Thyroid gland (tissue), 4 donors: ENCODE data around the gene GPR87. TPM values are rescaled to one million over a fixed set of nuclear protein-coding genes. Genes with fewer than 3 reads are reported as not detected.

ENCODE experiments used
- DNase-seq, 2 donors: peaks; one replicate each; pipeline ENCODE4 v3.0.0-alpha.2; 2019
- H3K27ac ChIP-seq, 3 donors: fragments of 200-600 bp; sonication (generic); 1 replicate in 2 of 3; 2 replicates in 1 of 3; pipeline ENCODE4 v1.5.1; 2016 to 2019; ENCODE audit warnings: mild to moderate bottlenecking in 1 of 3, moderate library complexity in 1 of 3
- H3K27me3 ChIP-seq: fragments of 200-600 bp; sonication (generic); one replicate; pipeline ENCODE4 v1.5.1; 2019
- H3K36me3 ChIP-seq, 2 donors: fragments of 200-600 bp; sonication (generic); one replicate each; pipeline ENCODE4 v1.5.1; 2016 to 2019
- H3K4me1 ChIP-seq, 2 donors: fragments of 200-600 bp; sonication (generic); one replicate each; pipeline ENCODE4 v1.5.1; 2017 to 2019
- H3K4me3 ChIP-seq, 3 donors: fragments of 200-600 bp; sonication (generic); replicated peaks in 1 of 3; 1 replicate in 2 of 3; 2 replicates in 1 of 3; pipeline ENCODE4 v1.5.1; 2016; ENCODE audit warnings: mild to moderate bottlenecking in 1 of 3
- H3K9me3 ChIP-seq: fragments of 200-600 bp; sonication (generic); one replicate; pipeline ENCODE4 v1.5.1; 2017
- POLR2A ChIP-seq, 2 donors: fragments of 450-650 bp; IDR thresholded peaks; one replicate each; pipeline ENCODE4 v1.6.1; 2017; ENCODE audit warnings: antibody characterized with exemption in 2 of 2, mild to moderate bottlenecking in 2 of 2, moderate library complexity in 1 of 2
- WGBS, 2 donors: methylation state at CpG; one replicate each; pipeline ENCODE4 v1.1.5; 2017; 5-methylcytosine and 5-hydroxymethylcytosine counted together
- intact Hi-C: fragments of 100-400 bp; cut with DNase I; formaldehyde crosslinking; loops from one replicate; pipeline ENCODE4 v1.15.1; 2023
- total RNA-seq, 4 donors: library from RNA; depleted of rRNA; stranded (reverse); fragments of >200 nt; gene quantifications; one replicate each; pipeline ENCODE4 v1.2.3, GENCODE V29; 2016
- TF ChIP-seq, protein P1 (sequence below), 6 experiments: fragments of 200-600 bp in 3 of 6; fragments of 450-650 bp in 3 of 6; sonication (generic) in 3 of 6; IDR thresholded peaks; one replicate each; pipeline ENCODE4 v1.5.1; 2016 to 2019; ENCODE audit warnings: antibody characterized with exemption in 6 of 6, mild to moderate bottlenecking in 2 of 6, inconsistent platforms in 1 of 6, moderate library complexity in 1 of 6

GPR87 gene
- total RNA-seq, 4 donors from 2014 or later, result not detected

DNA sequence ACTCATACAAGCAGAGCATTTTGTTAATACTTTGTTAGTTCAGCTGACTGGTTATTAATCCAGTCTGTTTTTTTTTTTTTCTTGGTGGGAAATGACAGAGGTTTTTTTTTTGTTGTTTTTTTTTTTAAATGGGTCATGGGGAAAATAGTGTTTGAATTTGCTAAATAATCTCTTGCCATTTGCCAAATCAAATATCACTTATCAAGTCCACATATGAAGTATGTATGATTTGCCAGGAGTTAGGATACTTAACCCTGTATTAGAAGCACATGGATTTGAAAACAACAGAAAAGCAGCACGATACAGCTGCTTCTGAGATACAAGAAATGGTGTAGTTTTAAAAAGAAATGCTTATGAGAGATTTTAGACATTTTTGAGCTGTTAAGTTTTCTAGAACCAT, 59.9 kb downstream of the GPR87 start:
- Histone ChIP-seq H3K27me3 (no peaks in the 10 kb centered on the region), H3K27ac (no peak overlapping the region), H3K4me3 (no peak overlapping the region), H3K4me1 (no peaks in the 10 kb centered on the region), H3K36me3 (no peaks in the 10 kb centered on the region), H3K9me3 (no peaks in the 10 kb centered on the region)
- intact Hi-C loops, result no loop called here
- WGBS, 2 donors, result 73 to 80% methylated on average over 1 of the region's 1 CpG
- TF ChIP-seq POLR2A (IDR thresholded peaks at IDR 0.05), result no peak
- TF ChIP-seq, protein P1, sequence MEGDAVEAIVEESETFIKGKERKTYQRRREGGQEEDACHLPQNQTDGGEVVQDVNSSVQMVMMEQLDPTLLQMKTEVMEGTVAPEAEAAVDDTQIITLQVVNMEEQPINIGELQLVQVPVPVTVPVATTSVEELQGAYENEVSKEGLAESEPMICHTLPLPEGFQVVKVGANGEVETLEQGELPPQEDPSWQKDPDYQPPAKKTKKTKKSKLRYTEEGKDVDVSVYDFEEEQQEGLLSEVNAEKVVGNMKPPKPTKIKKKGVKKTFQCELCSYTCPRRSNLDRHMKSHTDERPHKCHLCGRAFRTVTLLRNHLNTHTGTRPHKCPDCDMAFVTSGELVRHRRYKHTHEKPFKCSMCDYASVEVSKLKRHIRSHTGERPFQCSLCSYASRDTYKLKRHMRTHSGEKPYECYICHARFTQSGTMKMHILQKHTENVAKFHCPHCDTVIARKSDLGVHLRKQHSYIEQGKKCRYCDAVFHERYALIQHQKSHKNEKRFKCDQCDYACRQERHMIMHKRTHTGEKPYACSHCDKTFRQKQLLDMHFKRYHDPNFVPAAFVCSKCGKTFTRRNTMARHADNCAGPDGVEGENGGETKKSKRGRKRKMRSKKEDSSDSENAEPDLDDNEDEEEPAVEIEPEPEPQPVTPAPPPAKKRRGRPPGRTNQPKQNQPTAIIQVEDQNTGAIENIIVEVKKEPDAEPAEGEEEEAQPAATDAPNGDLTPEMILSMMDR (IDR thresholded peaks at IDR 0.05), result no peak
- DNase-seq, result no peak

DNA sequence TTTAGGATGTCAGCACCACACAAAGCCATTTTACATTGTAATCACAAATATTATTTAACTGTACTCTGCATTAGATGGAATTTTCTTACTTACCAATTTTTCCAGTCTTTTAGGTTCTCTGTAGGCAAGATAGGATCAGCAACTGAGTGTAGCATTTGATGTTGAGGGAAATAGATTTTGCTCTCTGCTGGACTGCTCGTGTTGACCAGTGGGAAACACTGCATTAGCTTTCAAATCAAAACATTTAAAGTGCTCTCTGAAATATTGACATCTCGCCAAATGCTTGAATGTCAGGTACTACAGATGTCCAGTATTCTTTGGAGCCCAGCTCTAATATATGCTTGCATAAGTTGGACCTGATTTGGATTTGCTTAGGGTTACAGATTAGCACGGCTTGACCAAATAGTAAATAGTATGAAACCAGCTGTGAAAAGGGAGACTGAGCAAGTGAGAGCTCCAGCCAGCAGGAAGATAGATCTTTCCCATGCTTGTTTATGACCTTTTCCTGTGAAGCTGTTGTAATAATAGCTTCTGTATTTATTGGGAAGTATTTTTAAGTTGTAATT, 67.8 kb downstream of the GPR87 start:
- Histone ChIP-seq H3K4me1 (peaks cover 0 to 8% of the 10 kb centered on the region in 2 donors), H3K36me3 (no peaks in the 10 kb centered on the region), H3K27me3 (no peaks in the 10 kb centered on the region), H3K27ac (no peak overlapping the region), H3K4me3 (no peak overlapping the region), H3K9me3 (no peaks in the 10 kb centered on the region)
- DNase-seq, result no peak
- intact Hi-C loops, result no loop called here
- WGBS, 2 donors, result 18 to 24% methylated on average over 3 of the region's 3 CpGs
- TF ChIP-seq POLR2A (IDR thresholded peaks at IDR 0.05), result no peak
- TF ChIP-seq, protein P1 (IDR thresholded peaks at IDR 0.05), result no peak

Other genes with a start within 250 kb of the GPR87 start
- gene MED12L, start 231.2 kb downstream of the GPR87 start, total RNA-seq, result 10 to 100 TPM in 1 of 4 donors, 1 to 10 TPM in 3; 1.6 to 23.7 (median 4.0) TPM
- gene GPR171, start 113.6 kb downstream of the GPR87 start, total RNA-seq, result 1 to 10 TPM; 1.7 to 8.7 (median 2.3) TPM
- gene P2RY14, start 38.3 kb downstream of the GPR87 start, total RNA-seq, result 1 to 10 TPM; 1.8 to 9.5 (median 2.5) TPM
- 1 to 10 TPM in 2 of 4 donors, under 1 TPM in 2; 0.63 to 1.8 (median 0.89) TPM for gene P2RY13, start 12.7 kb upstream of the GPR87 start, total RNA-seq
- 1 to 10 TPM in 2 of 4 donors, under 1 TPM in 2; 0.49 to 1.8 (median 1.1) TPM for gene P2RY12, start 67.9 kb upstream of the GPR87 start, total RNA-seq
- 1 to 10 TPM; 2.4 to 6.8 (median 5.8) TPM for gene IGSF10, start 144.2 kb upstream of the GPR87 start, total RNA-seq